CD14-positive monocyte (primary cell): ENCODE results near the gene EMID1. TPM values are rescaled to one million over a fixed set of nuclear protein-coding genes. Genes with fewer than 3 reads are reported as not detected.

Source experiments
- DNase-seq, 3 donors: peaks; one replicate each; pipeline ENCODE4 v3.0.0-alpha.2; 2011 to 2022
- H2AFZ ChIP-seq: 2 replicates; pipeline ENCODE4 v1.6.0; 2012; ENCODE audit warnings: mild to moderate bottlenecking, low read depth, low read length, inconsistent platforms; ENCODE audit not compliant: insufficient read depth, poor library complexity, severe bottlenecking
- H3K27ac ChIP-seq, 2 donors: 1 replicate in 1 of 2; 2 replicates in 1 of 2; pipeline ENCODE4 v1.5.1; 2012 to 2013; ENCODE audit warnings: low read length in 2 of 2, control low read depth in 1 of 2, inconsistent platforms in 1 of 2, low read depth in 1 of 2, mild to moderate bottlenecking in 1 of 2
- H3K27me3 ChIP-seq, 2 donors: one replicate each; pipeline versions ENCODE4 v1.6.0 to v1.6.1; 2011 to 2013; ENCODE audit warnings: low read length in 2 of 2; ENCODE audit not compliant: control insufficient read depth in 2 of 2, insufficient read depth in 2 of 2
- H3K36me3 ChIP-seq, 2 donors: replicated peaks in 1 of 2; 1 replicate in 1 of 2; 2 replicates in 1 of 2; pipeline versions ENCODE4 v1.5.1 to v1.6.1; 2012 to 2013; ENCODE audit warnings: low read length in 2 of 2, control low read depth in 1 of 2, inconsistent platforms in 1 of 2, mild to moderate bottlenecking in 1 of 2; ENCODE audit not compliant: insufficient read depth in 2 of 2, control insufficient read depth in 1 of 2
- H3K4me1 ChIP-seq, 2 donors: 1 replicate in 1 of 2; 2 replicates in 1 of 2; pipeline versions ENCODE4 v1.5.1 to v1.6.1; 2012 to 2013; ENCODE audit warnings: low read length in 2 of 2, control low read depth in 1 of 2, inconsistent platforms in 1 of 2, mild to moderate bottlenecking in 1 of 2, moderate library complexity in 1 of 2; ENCODE audit not compliant: insufficient read depth in 2 of 2, control insufficient read depth in 1 of 2
- H3K4me2 ChIP-seq: replicated peaks from 2 replicates; pipeline ENCODE3; 2012; ENCODE audit warnings: low read length, moderate library complexity, mild to moderate bottlenecking; ENCODE audit not compliant: poor library complexity, severe bottlenecking; ENCODE audit errors: extremely low read depth
- H3K4me3 ChIP-seq, 3 experiments: fragments of 200-600 bp in 1 of 3; sonication (generic) in 1 of 3; replicated peaks in 1 of 3; 1 replicate in 2 of 3; 2 replicates in 1 of 3; pipeline ENCODE4 v1.5.1; 2011 to 2013; ENCODE audit warnings: low read length in 3 of 3, mild to moderate bottlenecking in 3 of 3, control low read depth in 2 of 3, low read depth in 2 of 3, inconsistent platforms in 1 of 3, moderate library complexity in 1 of 3
- H3K79me2 ChIP-seq: 2 replicates; pipeline ENCODE4 v1.6.0; 2012; ENCODE audit warnings: mild to moderate bottlenecking, control low read depth, inconsistent platforms, low read length, moderate library complexity; ENCODE audit not compliant: insufficient read depth
- H3K9ac ChIP-seq: 2 replicates; pipeline ENCODE4 v1.6.0; 2017; ENCODE audit warnings: low read length, mild to moderate bottlenecking; ENCODE audit not compliant: insufficient read depth, poor library complexity, severe bottlenecking
- H3K9me3 ChIP-seq, 2 donors: replicated peaks in 1 of 2; 1 replicate in 1 of 2; 2 replicates in 1 of 2; pipeline versions ENCODE4 v1.5.1 to v1.6.1; 2012 to 2013; ENCODE audit warnings: low read length in 2 of 2, control low read depth in 1 of 2; ENCODE audit not compliant: control insufficient read depth in 1 of 2, insufficient read depth in 1 of 2
- H4K20me1 ChIP-seq: 2 replicates; pipeline ENCODE4 v1.6.0; 2012; ENCODE audit warnings: mild to moderate bottlenecking, low read length, control low read depth, moderate library complexity; ENCODE audit not compliant: insufficient read depth
- H3K27ac Mint-ChIP-seq, 7 donors: one replicate each; pipeline ENCODE4 v1.8.0; 2020; ENCODE audit warnings: mild to moderate bottlenecking in 7 of 7, mixed read lengths in 7 of 7, moderate library complexity in 6 of 7, inconsistent platforms in 2 of 7
- H3K27me3 Mint-ChIP-seq, 3 donors: one replicate each; pipeline ENCODE4 v1.8.0; 2021 to 2022; ENCODE audit warnings: low read depth in 3 of 3, mild to moderate bottlenecking in 3 of 3, mixed read lengths in 3 of 3, moderate library complexity in 3 of 3, inconsistent platforms in 1 of 3
- H3K36me3 Mint-ChIP-seq, 2 donors: one replicate each; pipeline ENCODE4 v1.8.0; 2020; ENCODE audit warnings: mixed read lengths in 2 of 2, inconsistent platforms in 1 of 2, mild to moderate bottlenecking in 1 of 2
- H3K4me1 Mint-ChIP-seq: one replicate; pipeline ENCODE4 v1.8.0; 2020; ENCODE audit warnings: mild to moderate bottlenecking, mixed read lengths
- H3K4me3 Mint-ChIP-seq, 2 donors: one replicate each; pipeline ENCODE4 v1.8.0; 2020; ENCODE audit warnings: mild to moderate bottlenecking in 2 of 2, mixed read lengths in 2 of 2, moderate library complexity in 1 of 2
- H3K9me3 Mint-ChIP-seq, 7 donors: one replicate each; pipeline ENCODE4 v1.8.0; 2020 to 2022; ENCODE audit warnings: mixed read lengths in 7 of 7, mild to moderate bottlenecking in 6 of 7, moderate library complexity in 6 of 7, inconsistent platforms in 2 of 7
- CTCF ChIP-seq: fragments of 200-600 bp; IDR thresholded peaks from one replicate; pipeline ENCODE4 v1.8.0; 2022; ENCODE audit warnings: antibody characterized with exemption, mild to moderate bottlenecking
- WGBS: methylation state at CpG from one replicate; pipeline ENCODE4 v1.1.5; 2013; ENCODE audit warnings: missing lambda C conversion rate; ENCODE audit not compliant: insufficient coverage; 5-methylcytosine and 5-hydroxymethylcytosine counted together
- intact Hi-C, 2 donors: fragments of 100-400 bp; cut with micrococcal nuclease; formaldehyde crosslinking; loops; one replicate each; pipeline versions ENCODE4 v1.15.0 to v1.15.1; 2023
- polyA plus RNA-seq, 3 donors: library from polyadenylated mRNA; depleted of rRNA in 1 of 3; unstranded in 2 of 3; stranded (reverse) in 1 of 3; fragments of 300-500 nt in 2 of 3; fragments of >200 nt in 1 of 3; fragmentation: Illumina TruSeq in 2 of 3; gene quantifications; 1 replicate in 2 of 3; 2 replicates in 1 of 3; pipeline ENCODE4 v1.2.3, GENCODE V29; 2012 to 2021

EMID1 gene
- polyA plus RNA-seq, 3 donors: not detected

GRCh38 chr22:29270475-29271271 lies 65.0 kb downstream of the EMID1 start:
- Mint-ChIP-seq H3K27ac (peak overlapping the region in 6 of 7 donors; percentile 53 to 100 (median 66)), H3K36me3 (peaks cover 44 to 48% of the 10 kb centered on the region in 2 donors), H3K4me1 (peaks cover 47% of the 10 kb centered on the region), H3K27me3 (peaks cover 0 to 2% (median 0%) of the 10 kb centered on the region in 3 donors), H3K9me3 (no peaks in the 10 kb centered on the region), H3K4me3 (peak overlapping the region; percentile 93 to 98)
- Histone ChIP-seq H3K9ac (no peak overlapping the region), H3K4me3 (peak overlapping the region in 2 of 3 experiments; percentile 68 to 80), H3K27me3 (no peaks in the 10 kb centered on the region), H3K27ac (peak overlapping the region in 1 of 2 donors; percentile 100), H4K20me1 (peaks cover 73% of the 10 kb centered on the region), H2AFZ (no peak overlapping the region), H3K79me2 (peaks cover 87% of the 10 kb centered on the region), H3K4me1 (peaks cover 33 to 41% of the 10 kb centered on the region in 2 donors), H3K4me2 (peak overlapping the region; percentile 91), H3K9me3 (no peaks in the 10 kb centered on the region), H3K36me3 (peaks cover 39 to 49% of the 10 kb centered on the region in 2 donors)
- 33% methylated on average over 1 of the region's 9 CpGs for WGBS
- DNase-seq: peak in 1 of 3 donors; percentile 4
- no peak for TF ChIP-seq CTCF
- intact Hi-C loops: loop anchor here in 1 of 2 donors (5.0 kb wide), 1 partner anchor 37 kb away; the partner anchor contains the start of gene GAS2L1

DNA sequence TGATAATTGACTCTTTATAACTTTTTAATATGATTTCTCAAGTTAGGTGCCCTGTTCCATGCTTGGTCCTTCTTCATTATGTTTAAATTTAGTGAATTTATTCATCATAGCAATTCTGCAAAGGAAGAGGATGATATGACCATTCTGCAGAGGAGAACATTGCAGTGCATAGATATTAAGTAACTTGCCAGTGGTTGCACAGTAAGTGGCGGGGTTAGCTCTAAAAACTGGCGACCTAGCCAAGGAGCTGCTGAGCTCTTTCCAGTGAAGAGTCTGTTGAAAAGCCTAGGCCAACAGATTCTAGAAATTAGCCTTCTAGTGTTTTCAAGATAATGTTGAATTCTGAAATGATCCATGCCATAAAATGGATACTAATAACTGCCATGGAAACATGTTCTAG lies 66.9 kb downstream of the EMID1 start:
- Mint-ChIP-seq H3K9me3 (no peaks in the 10 kb centered on the region), H3K36me3 (peaks cover 61 to 66% of the 10 kb centered on the region in 2 donors), H3K4me3 (no peak overlapping the region), H3K27ac (no peak overlapping the region), H3K4me1 (peaks cover 31% of the 10 kb centered on the region), H3K27me3 (no peaks in the 10 kb centered on the region)
- peaks cover 92% of the 10 kb centered on the region for H4K20me1 ChIP-seq
- 91% methylated on average over 2 of the region's 2 CpGs for WGBS
- no peak for TF ChIP-seq CTCF
- no peak overlapping the region for H3K9ac ChIP-seq
- peaks cover 97% of the 10 kb centered on the region for H3K79me2 ChIP-seq
- no peak for DNase-seq
- H3K4me1 ChIP-seq: peaks cover 22 to 29% of the 10 kb centered on the region in 2 donors
- no peak overlapping the region for H3K4me2 ChIP-seq
- intact Hi-C loops: loop anchor here in 1 of 2 donors (5.0 kb wide), 1 partner anchor 35 kb away; the partner anchor contains the start of gene GAS2L1
- H3K27ac ChIP-seq: no peak overlapping the region
- H3K9me3 ChIP-seq: no peaks in the 10 kb centered on the region
- H3K27me3 ChIP-seq: no peaks in the 10 kb centered on the region
- H2AFZ ChIP-seq: no peak overlapping the region
- peaks cover 59 to 68% of the 10 kb centered on the region in 2 donors for H3K36me3 ChIP-seq
- H3K4me3 ChIP-seq: no peak overlapping the region
